Measurements from ENCODE around the gene DCTN4. TPM values are rescaled to one million over a fixed set of nuclear protein-coding genes. Genes with fewer than 3 reads are reported as not detected.
"Not testable (repeated sequence)": the region's sequence is repeated elsewhere in the genome, so short reads cannot be mapped to it uniquely, and the experiment has no call there.

Gene DCTN4
- polyA plus RNA-seq, 1 experiment, result 61.1 TPM

DNA sequence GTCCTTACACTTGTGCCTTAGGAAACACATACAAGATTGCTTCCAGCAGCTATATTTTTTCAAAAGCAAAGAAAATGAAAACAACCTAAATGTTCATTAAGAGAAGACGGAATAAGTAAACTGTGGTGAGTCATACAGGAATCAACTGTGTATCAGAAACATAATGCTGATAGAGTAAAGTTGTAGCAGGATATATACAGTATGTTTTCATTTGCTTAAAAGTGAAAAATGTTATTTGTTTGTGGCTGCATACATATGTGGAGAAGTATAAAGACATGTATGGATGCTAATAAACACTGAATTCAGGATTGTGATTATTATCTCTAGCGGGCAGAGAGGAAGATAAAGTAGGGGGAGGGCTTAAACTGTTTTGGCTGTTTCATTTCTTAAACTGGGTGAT lies 8.3 kb downstream of the DCTN4 start:
- TF ChIP-seq, protein P1, sequence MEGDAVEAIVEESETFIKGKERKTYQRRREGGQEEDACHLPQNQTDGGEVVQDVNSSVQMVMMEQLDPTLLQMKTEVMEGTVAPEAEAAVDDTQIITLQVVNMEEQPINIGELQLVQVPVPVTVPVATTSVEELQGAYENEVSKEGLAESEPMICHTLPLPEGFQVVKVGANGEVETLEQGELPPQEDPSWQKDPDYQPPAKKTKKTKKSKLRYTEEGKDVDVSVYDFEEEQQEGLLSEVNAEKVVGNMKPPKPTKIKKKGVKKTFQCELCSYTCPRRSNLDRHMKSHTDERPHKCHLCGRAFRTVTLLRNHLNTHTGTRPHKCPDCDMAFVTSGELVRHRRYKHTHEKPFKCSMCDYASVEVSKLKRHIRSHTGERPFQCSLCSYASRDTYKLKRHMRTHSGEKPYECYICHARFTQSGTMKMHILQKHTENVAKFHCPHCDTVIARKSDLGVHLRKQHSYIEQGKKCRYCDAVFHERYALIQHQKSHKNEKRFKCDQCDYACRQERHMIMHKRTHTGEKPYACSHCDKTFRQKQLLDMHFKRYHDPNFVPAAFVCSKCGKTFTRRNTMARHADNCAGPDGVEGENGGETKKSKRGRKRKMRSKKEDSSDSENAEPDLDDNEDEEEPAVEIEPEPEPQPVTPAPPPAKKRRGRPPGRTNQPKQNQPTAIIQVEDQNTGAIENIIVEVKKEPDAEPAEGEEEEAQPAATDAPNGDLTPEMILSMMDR (IDR thresholded peaks at IDR 0.05; ENCODE audit: low read depth, low read length), result no peak
- no peak overlapping the region for H3K27ac ChIP-seq (ENCODE audit: low read depth, low read length)
- no peak overlapping the region for H3K4me3 ChIP-seq (ENCODE audit: low read depth, low read length)
- ChIA-PET CTCF (interaction anchor here (0.7 to 1.2 kb wide), 3 partner anchors 9 to 191 kb away, joined by 3 to 6 read pairs (median 4); no protein-coding TSS in a partner anchor), POLR2A (no interaction called here)
- no peaks in the 10 kb centered on the region for H3K9me3 ChIP-seq (ENCODE audit: control insufficient read depth, insufficient read depth, low read length)
- DNase-seq (ENCODE audit: low read depth, low spot score), result no peak
- no peaks in the 10 kb centered on the region for H3K27me3 ChIP-seq (ENCODE audit: control insufficient read depth, insufficient read depth, low read length)

DNA sequence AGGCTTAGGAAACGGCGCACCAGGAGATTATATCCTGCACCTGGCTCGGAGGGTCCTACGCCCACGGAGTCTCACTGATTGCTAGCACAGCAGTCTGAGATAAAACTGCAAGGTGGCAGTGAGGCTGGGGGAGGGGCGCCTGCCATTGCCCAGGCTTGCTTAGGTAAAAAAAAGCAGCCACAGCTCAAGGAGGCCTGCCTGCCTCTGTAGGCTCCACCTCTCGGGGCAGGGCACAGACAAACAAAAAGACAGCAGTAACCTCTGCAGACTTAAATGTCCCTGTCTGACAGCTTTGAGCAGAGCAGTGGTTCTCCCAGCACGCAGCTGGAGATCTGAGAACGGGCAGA lies 15.7 kb downstream of the DCTN4 start:
- H3K9me3 ChIP-seq (ENCODE audit: control insufficient read depth, insufficient read depth, low read length); H3K27me3 ChIP-seq (ENCODE audit: control insufficient read depth, insufficient read depth, low read length); DNase-seq (ENCODE audit: low read depth, low spot score); H3K4me3 ChIP-seq (ENCODE audit: low read depth, low read length); CTCF ChIA-PET; H3K27ac ChIP-seq (ENCODE audit: low read depth, low read length); POLR2A ChIA-PET: not testable (repeated sequence)

DNA sequence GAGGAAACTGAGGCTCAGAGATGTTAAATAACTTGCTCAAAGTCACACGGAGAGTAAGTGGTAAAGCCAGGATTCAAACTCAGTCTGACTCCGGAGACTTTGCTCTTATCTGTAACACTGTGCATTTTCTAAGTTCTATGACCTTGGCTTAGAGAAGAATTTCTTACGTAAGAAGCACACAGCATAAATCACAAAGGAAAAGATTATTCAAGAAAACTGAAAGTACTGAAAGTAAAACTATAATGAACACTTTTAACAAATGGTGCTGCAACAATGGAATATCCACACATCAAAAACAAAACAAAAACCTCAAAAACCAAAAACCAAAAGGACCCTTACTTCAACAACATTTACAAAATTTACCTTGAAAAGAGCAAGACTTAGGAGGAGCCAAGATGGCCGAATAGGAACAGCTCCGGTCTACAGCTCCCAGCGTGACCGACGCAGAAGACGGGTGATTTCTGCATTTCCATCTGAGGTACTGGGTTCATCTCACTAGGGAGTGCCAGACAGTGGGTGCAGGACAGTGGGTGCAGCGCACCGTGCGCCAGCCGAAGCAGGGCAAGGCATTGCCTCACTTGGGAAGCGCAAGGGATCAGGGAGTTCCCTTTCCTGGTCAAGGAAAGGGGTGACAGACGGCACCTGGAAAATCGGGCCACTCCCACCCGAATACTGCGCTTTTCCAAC lies 16.2 kb downstream of the DCTN4 start:
- H3K27ac ChIP-seq (ENCODE audit: low read depth, low read length); H3K4me3 ChIP-seq (ENCODE audit: low read depth, low read length); DNase-seq (ENCODE audit: low read depth, low spot score); POLR2A ChIA-PET; H3K9me3 ChIP-seq (ENCODE audit: control insufficient read depth, insufficient read depth, low read length); H3K27me3 ChIP-seq (ENCODE audit: control insufficient read depth, insufficient read depth, low read length): not testable (repeated sequence)
- CTCF ChIA-PET, result interaction anchor here (0.8 kb wide), 1 partner anchor 59 kb away, joined by 4 read pairs; no protein-coding TSS in a partner anchor

DNA sequence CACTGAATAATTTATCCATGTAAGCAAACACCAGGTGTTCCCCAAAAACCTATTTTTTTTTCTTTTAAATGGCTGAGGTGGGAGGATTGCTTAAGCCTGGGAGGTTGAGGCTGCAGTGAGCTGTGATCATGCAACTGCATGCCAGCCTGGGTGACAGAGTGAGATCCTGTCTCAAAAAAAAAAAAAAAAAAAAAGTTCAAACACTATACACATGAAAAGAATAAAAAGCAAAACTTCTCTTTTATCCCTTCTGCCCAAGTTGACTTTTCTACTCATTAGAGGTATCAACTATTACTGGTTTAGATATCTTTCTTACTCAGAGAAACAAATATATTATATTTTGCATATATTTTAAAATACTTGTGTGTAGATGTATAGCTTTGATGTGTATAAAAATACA lies 17.8 kb downstream of the DCTN4 start:
- H3K27me3 ChIP-seq (ENCODE audit: control insufficient read depth, insufficient read depth, low read length), result no peaks in the 10 kb centered on the region
- DNase-seq (ENCODE audit: low read depth, low spot score), result no peak
- ChIA-PET CTCF (interaction anchor here (1.1 kb wide), 1 partner anchor 9 kb away, joined by 3 read pairs; no protein-coding TSS in a partner anchor), POLR2A (no interaction called here)
- TF ChIP-seq, protein P1 (IDR thresholded peaks at IDR 0.05; ENCODE audit: low read depth, low read length), result no peak
- H3K27ac ChIP-seq (ENCODE audit: low read depth, low read length), result no peak overlapping the region
- H3K4me3 ChIP-seq (ENCODE audit: low read depth, low read length), result no peak overlapping the region
- no peaks in the 10 kb centered on the region for H3K9me3 ChIP-seq (ENCODE audit: control insufficient read depth, insufficient read depth, low read length)

DNA sequence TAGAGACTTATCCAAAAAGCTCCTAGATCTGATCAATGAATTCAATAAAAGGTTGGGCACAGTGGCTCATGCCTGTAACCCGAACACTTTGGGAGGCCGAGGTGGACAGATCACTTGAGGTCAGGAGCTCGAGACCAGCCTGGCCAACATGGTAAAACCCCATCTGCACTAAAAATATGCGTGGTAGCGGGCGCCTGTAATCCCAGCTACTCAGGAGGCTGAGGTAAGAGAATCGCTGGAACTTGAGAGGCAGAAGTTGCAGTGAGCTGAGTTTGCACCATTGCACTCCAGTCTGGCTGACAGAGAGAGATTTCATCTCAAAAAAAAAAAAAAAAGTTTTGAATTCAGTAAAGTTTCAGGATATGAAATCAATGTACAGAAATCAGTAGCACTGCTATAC lies 20.0 kb downstream of the DCTN4 start:
- no peaks in the 10 kb centered on the region for H3K27me3 ChIP-seq (ENCODE audit: control insufficient read depth, insufficient read depth, low read length)
- no peak for DNase-seq (ENCODE audit: low read depth, low spot score)
- H3K27ac ChIP-seq (ENCODE audit: low read depth, low read length), result no peak overlapping the region
- TF ChIP-seq, protein P1 (IDR thresholded peaks at IDR 0.05; ENCODE audit: low read depth, low read length), result no peak
- CTCF ChIA-PET, result interaction anchor here (0.6 kb wide), 1 partner anchor 63 kb away, joined by 4 read pairs; no protein-coding TSS in a partner anchor
- H3K9me3 ChIP-seq (ENCODE audit: control insufficient read depth, insufficient read depth, low read length), result peaks cover 4% of the 10 kb centered on the region; the same call in 1 of the 2 replicates
- no peak overlapping the region for H3K4me3 ChIP-seq (ENCODE audit: low read depth, low read length)
- POLR2A ChIA-PET, result no interaction called here

DNA sequence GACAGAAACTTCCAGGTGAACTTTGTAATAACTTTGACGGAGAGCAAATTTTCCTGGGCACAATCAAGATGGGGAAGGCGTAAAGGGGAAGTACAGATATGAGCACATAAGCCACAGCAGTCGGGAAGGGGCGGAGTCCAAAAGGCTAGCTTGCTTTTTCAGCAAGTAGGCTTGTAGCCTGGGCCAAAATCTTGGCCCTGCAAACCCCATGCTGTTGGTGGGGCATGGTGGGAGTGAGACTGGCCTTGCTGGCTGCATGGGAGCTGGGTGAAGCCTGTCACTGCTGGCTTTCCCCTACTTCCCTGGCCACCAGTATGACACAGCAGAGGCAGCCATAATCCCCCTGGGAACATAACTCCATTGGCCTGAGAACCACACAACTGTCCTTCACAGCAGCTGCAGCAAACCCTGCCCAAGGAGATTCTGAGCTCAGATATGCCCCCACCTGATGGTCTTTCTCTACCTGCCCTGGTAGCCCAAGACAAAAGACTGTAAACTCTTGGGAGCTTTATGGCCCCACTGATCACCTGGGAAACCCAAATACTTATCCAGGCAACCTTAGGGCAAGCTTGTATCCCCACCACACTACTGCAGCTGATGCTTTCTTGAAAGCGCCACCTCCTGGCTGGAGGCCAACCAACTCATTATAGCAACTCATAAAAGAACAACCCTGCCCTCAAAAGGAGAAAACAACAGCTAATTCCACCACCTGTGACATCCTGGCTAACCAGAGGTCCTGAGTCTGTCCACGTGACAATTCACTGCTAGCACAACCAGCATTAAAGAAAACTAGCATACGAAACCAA lies 24.0 kb downstream of the DCTN4 start:
- CTCF ChIA-PET, result no interaction called here
- no peak overlapping the region for H3K27ac ChIP-seq (ENCODE audit: low read depth, low read length)
- H3K4me3 ChIP-seq (ENCODE audit: low read depth, low read length), result no peak overlapping the region
- peaks cover 4% of the 10 kb centered on the region; the same call in 1 of the 2 replicates for H3K9me3 ChIP-seq (ENCODE audit: control insufficient read depth, insufficient read depth, low read length)
- DNase-seq (ENCODE audit: low read depth, low spot score), result no peak
- H3K27me3 ChIP-seq (ENCODE audit: control insufficient read depth, insufficient read depth, low read length), result no peaks in the 10 kb centered on the region
- POLR2A ChIA-PET, result no interaction called here
- TF ChIP-seq, protein P1 (IDR thresholded peaks at IDR 0.05; ENCODE audit: low read depth, low read length), result no peak

Measured in AG04450 (cell line).